SK-N-SH (cell line): Measurements from ENCODE around the gene PRTFDC1. TPM values are rescaled to one million over a fixed set of nuclear protein-coding genes. Genes with fewer than 3 reads are reported as not detected.

Experiments used
- CTCF ChIA-PET: fragments of 300-600, 350-600 bp; formaldehyde crosslinking; extraction: SDS; loops from one replicate; lab custom pipeline; 2021; lab: Yijun Ruan, JAX
- POLR2A ChIA-PET: fragments of 350-600 bp; sonication (Branson Sonifier 250); formaldehyde crosslinking; extraction: SDS; loops from one replicate; lab custom pipeline; 2020; ENCODE audit warnings: antibody characterized with exemption, inconsistent platforms; lab: Yijun Ruan, JAX
- DNase-seq: peaks from one replicate; pipeline ENCODE4 v3.0.0; 2012
- H2AFZ ChIP-seq: fragments of 200-600 bp; sonication (generic); 2 replicates; pipeline ENCODE4 v1.8.1; 2016; ENCODE audit warnings: antibody characterized with exemption, mild to moderate bottlenecking, low read depth
- H3F3A ChIP-seq: fragments of 200-600 bp; sonication (generic); replicated peaks from 2 replicates; pipeline ENCODE3; 2016; ENCODE audit warnings: antibody characterized with exemption, mild to moderate bottlenecking; ENCODE audit not compliant: insufficient read depth
- H3K27ac ChIP-seq, 2 experiments: fragments of 200-500 bp in 1 of 2; fragments of 200-600 bp in 1 of 2; sonication (Bioruptor generic) in 1 of 2; sonication (generic), shearing (Covaris generic) in 1 of 2; 2 replicates each; pipeline versions ENCODE4 v1.5.1 to v1.6.1; 2014 to 2016; ENCODE audit warnings: low read depth in 2 of 2, inconsistent platforms in 1 of 2, low read length in 1 of 2, mild to moderate bottlenecking in 1 of 2, mixed read lengths in 1 of 2
- H3K27me3 ChIP-seq: fragments of 200-600 bp; sonication (generic), shearing (Covaris generic); 2 replicates; pipeline ENCODE4 v1.6.1; 2016; ENCODE audit warnings: mixed run types; ENCODE audit not compliant: insufficient read depth
- H3K36me3 ChIP-seq, 2 experiments: fragments of 200-500 bp in 1 of 2; fragments of 200-600 bp in 1 of 2; sonication (Bioruptor generic) in 1 of 2; sonication (generic) in 1 of 2; replicated peaks in 1 of 2; 2 replicates each; pipeline versions ENCODE3 to v1.5.1; 2014 to 2016; ENCODE audit warnings: low read length in 1 of 2, mild to moderate bottlenecking in 1 of 2; ENCODE audit not compliant: insufficient read depth in 2 of 2, control insufficient read depth in 1 of 2
- H3K4me1 ChIP-seq, 2 experiments: fragments of 200-500 bp in 1 of 2; fragments of 200-600 bp in 1 of 2; sonication (Bioruptor generic) in 1 of 2; sonication (generic), shearing (Covaris generic) in 1 of 2; 2 replicates each; pipeline versions ENCODE4 v1.5.1 to v1.6.1; 2014 to 2016; ENCODE audit warnings: low read depth in 1 of 2, low read length in 1 of 2, mixed run types in 1 of 2; ENCODE audit not compliant: insufficient read depth in 2 of 2, control insufficient read depth in 1 of 2
- H3K4me2 ChIP-seq: fragments of 200-600 bp; sonication (generic), shearing (Covaris generic); 2 replicates; pipeline ENCODE4 v1.6.1; 2017; ENCODE audit warnings: mixed run types
- H3K4me3 ChIP-seq, 2 experiments: fragments of 200-500 bp in 1 of 2; fragments of 200-600 bp in 1 of 2; sonication (Bioruptor generic) in 1 of 2; sonication (generic), shearing (Covaris generic) in 1 of 2; 2 replicates each; pipeline versions ENCODE4 v1.5.1 to v1.8.1; 2014 to 2016; ENCODE audit warnings: low read depth in 2 of 2, inconsistent platforms in 1 of 2, low read length in 1 of 2, mild to moderate bottlenecking in 1 of 2, mixed read lengths in 1 of 2, moderate library complexity in 1 of 2
- H3K79me2 ChIP-seq: fragments of 200-600 bp; sonication (generic); 2 replicates; pipeline ENCODE4 v1.8.1; 2017; ENCODE audit warnings: mild to moderate bottlenecking; ENCODE audit not compliant: insufficient read depth
- H3K9ac ChIP-seq: fragments of 200-600 bp; sonication (generic); 2 replicates; pipeline ENCODE4 v1.6.1; 2017; ENCODE audit warnings: mixed run types
- H3K9me2 ChIP-seq: fragments of 200-600 bp; sonication (generic); 2 replicates; pipeline ENCODE4 v1.6.1; 2017; ENCODE audit warnings: mixed run types
- H3K9me3 ChIP-seq: fragments of 200-600 bp; sonication (generic); 2 replicates; pipeline ENCODE4 v1.6.1; 2017; ENCODE audit warnings: mixed run types, mild to moderate bottlenecking, moderate library complexity
- H4K20me1 ChIP-seq: fragments of 200-600 bp; sonication (generic); 2 replicates; pipeline ENCODE4 v1.6.1; 2017; ENCODE audit warnings: mild to moderate bottlenecking, mixed run types; ENCODE audit not compliant: insufficient read depth
- CHD2 ChIP-seq: fragments of 150-350 bp; IDR thresholded peaks from 2 replicates; pipeline ENCODE4 v1.6.1; 2018; ENCODE audit warnings: low read length; ENCODE audit not compliant: partially characterized antibody
- EZH2phosphoT487 ChIP-seq: fragments of 200-600 bp; sonication (generic); IDR thresholded peaks from 2 replicates; pipeline ENCODE4 v1.6.1; 2017; ENCODE audit warnings: low read depth, mixed run types, mild to moderate bottlenecking, antibody characterized with exemption, moderate library complexity, borderline replicate concordance
- FOXM1 ChIP-seq: IDR thresholded peaks from 2 replicates; pipeline ENCODE4 v1.4.0; 2012; ENCODE audit warnings: low read depth, mild to moderate bottlenecking
- GABPA ChIP-seq: IDR thresholded peaks from 2 replicates; pipeline ENCODE4 v1.4.0; 2012; ENCODE audit warnings: low read depth, mild to moderate bottlenecking
- GATA2 ChIP-seq: sonication (generic); formaldehyde crosslinking; IDR thresholded peaks from 2 replicates; pipeline ENCODE4 v1.5.0; 2020; ENCODE audit warnings: mild to moderate bottlenecking, missing genetic modification reagents
- MEF2A ChIP-seq: IDR thresholded peaks from 2 replicates; pipeline ENCODE4 v1.4.0; 2012; ENCODE audit warnings: low read depth, borderline replicate concordance
- MXI1 ChIP-seq: IDR thresholded peaks from 2 replicates; pipeline ENCODE4 v1.6.1; 2012; ENCODE audit warnings: mild to moderate bottlenecking, low read depth, low read length, improper control_type of control experiment
- NFIC ChIP-seq: IDR thresholded peaks from 2 replicates; pipeline ENCODE4 v1.4.0; 2012; ENCODE audit warnings: borderline replicate concordance
- NRF1 ChIP-seq: IDR thresholded peaks from 2 replicates; pipeline ENCODE4 v1.6.1; 2012; ENCODE audit warnings: low read depth, mild to moderate bottlenecking, low read length
- POLR2AphosphoS5 ChIP-seq: IDR thresholded peaks from 2 replicates; pipeline ENCODE4 v1.6.1; 2012; ENCODE audit warnings: low read depth, low read length
- RCOR1 ChIP-seq: fragments of 150-350 bp; IDR thresholded peaks from 2 replicates; pipeline ENCODE4 v1.6.1; 2017; ENCODE audit warnings: antibody characterized with exemption, low read length
- RFX5 ChIP-seq: IDR thresholded peaks from 2 replicates; pipeline ENCODE4 v1.6.1; 2012; ENCODE audit warnings: mild to moderate bottlenecking, improper control_type of control experiment, low read length
- YY1 ChIP-seq: IDR thresholded peaks from 2 replicates; pipeline ENCODE4 v1.4.0; 2012; ENCODE audit warnings: low read depth, mild to moderate bottlenecking
- WGBS: methylation state at CpG from one replicate; pipeline ENCODE4 v1.1.6; 2017; ENCODE audit warnings: low lambda C conversion rate; 5-methylcytosine and 5-hydroxymethylcytosine counted together
- polyA plus RNA-seq, 3 experiments: library from polyadenylated mRNA; depleted of rRNA; stranded (reverse); fragments of >200 nt; gene quantifications; 2 replicates each; pipeline ENCODE4 v1.2.3, GENCODE V29; 2012
- TF ChIP-seq, protein P1 (sequence below): fragments of 150-350 bp; IDR thresholded peaks from 2 replicates; pipeline ENCODE4 v1.6.1; 2016; ENCODE audit warnings: mild to moderate bottlenecking, low read depth, low read length
- TF ChIP-seq, protein P2 (sequence below): IDR thresholded peaks from 2 replicates; pipeline ENCODE4 v1.4.0; 2012; ENCODE audit warnings: low read depth
- TF ChIP-seq, protein P3 (sequence below): fragments of 200-600 bp; sonication (generic); IDR thresholded peaks from 2 replicates; pipeline ENCODE4 v1.6.1; 2017; ENCODE audit warnings: antibody characterized with exemption, mild to moderate bottlenecking, moderate library complexity
- TF ChIP-seq, protein P4 (sequence below): IDR thresholded peaks from 2 replicates; pipeline ENCODE4 v1.4.0; 2012; ENCODE audit warnings: low read depth, borderline replicate concordance
- TF ChIP-seq, protein P5 (sequence below): IDR thresholded peaks from 2 replicates; pipeline ENCODE4 v1.4.0; 2012; ENCODE audit warnings: low read depth, borderline replicate concordance

PRTFDC1 gene
- polyA plus RNA-seq, 1 of the 3 experiments (the other 2 are of a cell fraction) = 6.6 TPM

DNA sequence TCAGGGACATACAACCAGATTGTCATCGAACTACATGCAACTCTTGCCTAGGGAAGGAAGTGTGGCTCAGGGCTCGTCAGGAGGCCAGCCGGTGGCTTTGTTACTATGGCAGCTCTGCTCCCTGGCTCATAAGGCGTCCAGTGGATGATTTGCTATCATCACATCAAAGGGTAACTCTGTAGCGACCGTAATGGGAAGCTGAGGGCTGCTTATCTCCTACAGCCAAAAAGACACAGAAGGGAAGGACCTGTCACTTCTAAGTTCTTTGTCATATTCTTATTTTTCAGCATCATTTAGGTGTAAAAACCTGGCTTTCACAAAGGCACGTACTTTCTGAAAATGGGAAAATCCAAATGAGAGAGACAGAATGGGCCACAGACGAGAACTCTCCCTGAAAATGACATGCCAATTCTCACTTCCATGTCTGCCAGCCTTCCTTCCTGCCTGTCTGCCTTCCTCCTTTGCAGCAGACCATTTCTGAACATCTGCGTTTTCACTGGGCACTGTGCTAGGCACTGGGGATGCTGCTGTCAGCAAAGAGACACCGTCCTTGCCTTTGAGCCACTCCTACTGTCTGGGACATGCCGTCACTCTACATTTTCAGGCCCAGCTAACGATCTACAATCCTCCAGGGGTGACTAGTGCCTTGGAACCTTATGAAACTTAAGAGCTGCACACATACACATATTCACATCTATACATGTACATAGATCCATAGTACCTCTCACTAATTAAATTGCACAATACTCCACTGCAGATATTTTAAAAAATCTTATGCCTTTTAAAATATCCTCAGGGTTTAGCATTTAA, 36.6 kb upstream of the PRTFDC1 start (continued):
- TF ChIP-seq EZH2phosphoT487 (no peak), GATA2 (CRISPR knock-in tag) (no peak), CHD2 (no peak)

DNA sequence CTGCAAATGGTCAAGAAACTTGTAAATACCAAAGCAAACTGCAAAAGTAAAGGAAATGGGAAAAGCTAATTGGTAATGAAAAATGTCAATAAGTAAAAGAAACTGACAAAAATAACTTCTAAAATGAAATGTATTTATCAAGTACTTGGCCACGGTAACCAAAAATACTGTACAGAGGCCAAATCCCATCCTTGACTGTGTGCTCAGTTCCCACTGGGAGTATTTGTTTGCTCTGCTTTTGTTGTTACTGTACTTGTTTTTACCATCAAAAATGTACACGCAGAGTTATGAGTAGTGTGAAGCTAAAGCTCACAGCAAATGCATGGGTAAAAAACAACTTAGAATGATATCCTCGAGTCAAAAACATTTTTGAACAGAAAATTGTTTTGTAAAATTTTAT, 32.5 kb upstream of the PRTFDC1 start:
- Histone ChIP-seq H3K27ac (no peak overlapping the region), H3F3A (no peaks in the 10 kb centered on the region), H3K9me2 (no peaks in the 10 kb centered on the region), H2AFZ (no peak overlapping the region), H3K4me1 (no peaks in the 10 kb centered on the region), H3K79me2 (no peaks in the 10 kb centered on the region), H3K9ac (no peak overlapping the region), H3K4me2 (no peak overlapping the region), H3K36me3 (no peaks in the 10 kb centered on the region), H3K27me3 (no peaks in the 10 kb centered on the region), H3K4me3 (no peak overlapping the region), H4K20me1 (no peaks in the 10 kb centered on the region), H3K9me3 (no peaks in the 10 kb centered on the region)
- ChIA-PET POLR2A (no interaction called here), CTCF (no interaction called here)
- 49% methylated on average over 3 of the region's 3 CpGs for WGBS
- no peak for DNase-seq
- TF ChIP-seq MEF2A (no peak), RFX5 (no peak), NFIC (no peak), POLR2AphosphoS5 (no peak), FOXM1 (no peak), NRF1 (no peak), GATA2 (CRISPR knock-in tag) (no peak), CHD2 (no peak), MXI1 (no peak), RCOR1 (no peak), EZH2phosphoT487 (no peak), YY1 (no peak), GABPA (no peak)
- TF ChIP-seq, protein P1, sequence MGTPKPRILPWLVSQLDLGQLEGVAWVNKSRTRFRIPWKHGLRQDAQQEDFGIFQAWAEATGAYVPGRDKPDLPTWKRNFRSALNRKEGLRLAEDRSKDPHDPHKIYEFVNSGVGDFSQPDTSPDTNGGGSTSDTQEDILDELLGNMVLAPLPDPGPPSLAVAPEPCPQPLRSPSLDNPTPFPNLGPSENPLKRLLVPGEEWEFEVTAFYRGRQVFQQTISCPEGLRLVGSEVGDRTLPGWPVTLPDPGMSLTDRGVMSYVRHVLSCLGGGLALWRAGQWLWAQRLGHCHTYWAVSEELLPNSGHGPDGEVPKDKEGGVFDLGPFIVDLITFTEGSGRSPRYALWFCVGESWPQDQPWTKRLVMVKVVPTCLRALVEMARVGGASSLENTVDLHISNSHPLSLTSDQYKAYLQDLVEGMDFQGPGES = no peak
- TF ChIP-seq, protein P2, sequence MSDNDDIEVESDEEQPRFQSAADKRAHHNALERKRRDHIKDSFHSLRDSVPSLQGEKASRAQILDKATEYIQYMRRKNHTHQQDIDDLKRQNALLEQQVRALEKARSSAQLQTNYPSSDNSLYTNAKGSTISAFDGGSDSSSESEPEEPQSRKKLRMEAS = no peak
- TF ChIP-seq, protein P3, sequence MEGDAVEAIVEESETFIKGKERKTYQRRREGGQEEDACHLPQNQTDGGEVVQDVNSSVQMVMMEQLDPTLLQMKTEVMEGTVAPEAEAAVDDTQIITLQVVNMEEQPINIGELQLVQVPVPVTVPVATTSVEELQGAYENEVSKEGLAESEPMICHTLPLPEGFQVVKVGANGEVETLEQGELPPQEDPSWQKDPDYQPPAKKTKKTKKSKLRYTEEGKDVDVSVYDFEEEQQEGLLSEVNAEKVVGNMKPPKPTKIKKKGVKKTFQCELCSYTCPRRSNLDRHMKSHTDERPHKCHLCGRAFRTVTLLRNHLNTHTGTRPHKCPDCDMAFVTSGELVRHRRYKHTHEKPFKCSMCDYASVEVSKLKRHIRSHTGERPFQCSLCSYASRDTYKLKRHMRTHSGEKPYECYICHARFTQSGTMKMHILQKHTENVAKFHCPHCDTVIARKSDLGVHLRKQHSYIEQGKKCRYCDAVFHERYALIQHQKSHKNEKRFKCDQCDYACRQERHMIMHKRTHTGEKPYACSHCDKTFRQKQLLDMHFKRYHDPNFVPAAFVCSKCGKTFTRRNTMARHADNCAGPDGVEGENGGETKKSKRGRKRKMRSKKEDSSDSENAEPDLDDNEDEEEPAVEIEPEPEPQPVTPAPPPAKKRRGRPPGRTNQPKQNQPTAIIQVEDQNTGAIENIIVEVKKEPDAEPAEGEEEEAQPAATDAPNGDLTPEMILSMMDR = no peak
- TF ChIP-seq, protein P4, sequence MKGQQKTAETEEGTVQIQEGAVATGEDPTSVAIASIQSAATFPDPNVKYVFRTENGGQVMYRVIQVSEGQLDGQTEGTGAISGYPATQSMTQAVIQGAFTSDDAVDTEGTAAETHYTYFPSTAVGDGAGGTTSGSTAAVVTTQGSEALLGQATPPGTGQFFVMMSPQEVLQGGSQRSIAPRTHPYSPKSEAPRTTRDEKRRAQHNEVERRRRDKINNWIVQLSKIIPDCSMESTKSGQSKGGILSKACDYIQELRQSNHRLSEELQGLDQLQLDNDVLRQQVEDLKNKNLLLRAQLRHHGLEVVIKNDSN = no peak
- TF ChIP-seq, protein P5, sequence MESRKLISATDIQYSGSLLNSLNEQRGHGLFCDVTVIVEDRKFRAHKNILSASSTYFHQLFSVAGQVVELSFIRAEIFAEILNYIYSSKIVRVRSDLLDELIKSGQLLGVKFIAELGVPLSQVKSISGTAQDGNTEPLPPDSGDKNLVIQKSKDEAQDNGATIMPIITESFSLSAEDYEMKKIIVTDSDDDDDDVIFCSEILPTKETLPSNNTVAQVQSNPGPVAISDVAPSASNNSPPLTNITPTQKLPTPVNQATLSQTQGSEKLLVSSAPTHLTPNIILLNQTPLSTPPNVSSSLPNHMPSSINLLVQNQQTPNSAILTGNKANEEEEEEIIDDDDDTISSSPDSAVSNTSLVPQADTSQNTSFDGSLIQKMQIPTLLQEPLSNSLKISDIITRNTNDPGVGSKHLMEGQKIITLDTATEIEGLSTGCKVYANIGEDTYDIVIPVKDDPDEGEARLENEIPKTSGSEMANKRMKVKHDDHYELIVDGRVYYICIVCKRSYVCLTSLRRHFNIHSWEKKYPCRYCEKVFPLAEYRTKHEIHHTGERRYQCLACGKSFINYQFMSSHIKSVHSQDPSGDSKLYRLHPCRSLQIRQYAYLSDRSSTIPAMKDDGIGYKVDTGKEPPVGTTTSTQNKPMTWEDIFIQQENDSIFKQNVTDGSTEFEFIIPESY = no peak
